Testis (tissue), 3 donors: ENCODE measurements around the gene FCMR. TPM values are rescaled to one million over a fixed set of nuclear protein-coding genes. Genes with fewer than 3 reads are reported as not detected.

Experiments used
- DNase-seq: peaks from one replicate; pipeline ENCODE4 v3.0.0-alpha.2; 2019
- H3K27ac ChIP-seq, 2 donors: fragments of 200-600 bp; sonication (generic); one replicate each; pipeline ENCODE4 v1.5.1; 2019
- H3K27me3 ChIP-seq: fragments of 200-600 bp; sonication (generic); one replicate; pipeline ENCODE4 v1.5.1; 2019
- H3K36me3 ChIP-seq: fragments of 200-600 bp; sonication (generic); one replicate; pipeline ENCODE4 v1.5.1; 2017; ENCODE audit warnings: low read depth; ENCODE audit errors: missing control alignments
- H3K4me1 ChIP-seq: fragments of 200-600 bp; sonication (generic); one replicate; pipeline ENCODE4 v1.5.1; 2019
- H3K4me3 ChIP-seq, 2 donors: fragments of 200-600 bp; sonication (generic); one replicate each; pipeline ENCODE4 v1.5.1; 2017 to 2019
- H3K9me3 ChIP-seq: fragments of 200-600 bp; sonication (generic); one replicate; pipeline ENCODE4 v1.5.1; 2017
- POLR2A ChIP-seq: fragments of 450-650 bp; IDR thresholded peaks from one replicate; pipeline ENCODE4 v1.6.1; 2017; ENCODE audit warnings: antibody characterized with exemption, mild to moderate bottlenecking, moderate library complexity
- WGBS, 2 donors: methylation state at CpG; one replicate each; pipeline ENCODE4 v1.1.5; 2018; 5-methylcytosine and 5-hydroxymethylcytosine counted together
- intact Hi-C: fragments of 100-400 bp; cut with DNase I; formaldehyde crosslinking; loops from one replicate; pipeline ENCODE4 v1.15.1; 2023; ENCODE audit warnings: low total_unique reads
- polyA plus RNA-seq: library from polyadenylated mRNA; stranded (reverse); fragments of 350-450 nt; fragmentation: Illumina TruSeq; extraction: RNeasy Lipid Tissue Mini Kit (QIAGEN cat#74804); gene quantifications from one replicate; pipeline ENCODE4 v1.2.3, GENCODE V29; 2014; ENCODE audit warnings: low read depth, low replicate concordance; ENCODE audit not compliant: insufficient read depth
- total RNA-seq, 2 donors: library from RNA; depleted of rRNA; stranded (reverse); fragments of >200 nt; gene quantifications; one replicate each; pipeline ENCODE4 v1.2.3, GENCODE V29; 2016
- TF ChIP-seq, protein P1 (sequence below), 3 experiments: fragments of 450-650 bp in 2 of 3; fragments of 200-600 bp in 1 of 3; sonication (generic) in 1 of 3; IDR thresholded peaks; one replicate each; pipeline ENCODE4 v1.5.1; 2016 to 2019; ENCODE audit warnings: antibody characterized with exemption in 3 of 3, mild to moderate bottlenecking in 2 of 3, moderate library complexity in 1 of 3

Gene FCMR
- total and polyA plus RNA-seq, 3 donors from 2014 or later: 1.1 to 5.3 (median 1.3) TPM

DNA sequence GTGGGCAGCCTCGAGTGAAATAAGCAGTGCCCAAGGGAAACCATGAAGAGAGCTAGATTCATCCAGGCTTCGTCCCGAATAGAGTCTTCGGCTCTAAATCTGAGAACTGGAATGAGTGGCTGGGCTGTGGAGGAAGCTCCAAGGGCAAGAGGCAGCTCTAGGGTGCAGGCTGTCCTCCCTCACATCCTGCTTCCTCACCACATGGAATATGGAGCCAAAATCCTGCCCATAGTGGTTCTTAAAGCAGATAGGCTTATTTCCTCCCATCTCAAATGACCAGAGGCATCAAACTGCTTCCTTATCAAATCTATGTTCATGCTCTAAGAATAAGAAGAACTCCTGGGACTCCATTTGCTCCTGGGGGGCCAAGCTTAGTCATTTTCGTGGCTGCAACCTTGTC, 22.0 kb downstream of the FCMR start:
- no peak for TF ChIP-seq POLR2A
- TF ChIP-seq, protein P1, sequence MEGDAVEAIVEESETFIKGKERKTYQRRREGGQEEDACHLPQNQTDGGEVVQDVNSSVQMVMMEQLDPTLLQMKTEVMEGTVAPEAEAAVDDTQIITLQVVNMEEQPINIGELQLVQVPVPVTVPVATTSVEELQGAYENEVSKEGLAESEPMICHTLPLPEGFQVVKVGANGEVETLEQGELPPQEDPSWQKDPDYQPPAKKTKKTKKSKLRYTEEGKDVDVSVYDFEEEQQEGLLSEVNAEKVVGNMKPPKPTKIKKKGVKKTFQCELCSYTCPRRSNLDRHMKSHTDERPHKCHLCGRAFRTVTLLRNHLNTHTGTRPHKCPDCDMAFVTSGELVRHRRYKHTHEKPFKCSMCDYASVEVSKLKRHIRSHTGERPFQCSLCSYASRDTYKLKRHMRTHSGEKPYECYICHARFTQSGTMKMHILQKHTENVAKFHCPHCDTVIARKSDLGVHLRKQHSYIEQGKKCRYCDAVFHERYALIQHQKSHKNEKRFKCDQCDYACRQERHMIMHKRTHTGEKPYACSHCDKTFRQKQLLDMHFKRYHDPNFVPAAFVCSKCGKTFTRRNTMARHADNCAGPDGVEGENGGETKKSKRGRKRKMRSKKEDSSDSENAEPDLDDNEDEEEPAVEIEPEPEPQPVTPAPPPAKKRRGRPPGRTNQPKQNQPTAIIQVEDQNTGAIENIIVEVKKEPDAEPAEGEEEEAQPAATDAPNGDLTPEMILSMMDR (IDR thresholded peaks at IDR 0.05): no peak
- no peaks in the 10 kb centered on the region for H3K36me3 ChIP-seq
- H3K27me3 ChIP-seq: no peaks in the 10 kb centered on the region
- intact Hi-C loops: no loop called here
- H3K27ac ChIP-seq: no peak overlapping the region
- H3K4me3 ChIP-seq: no peak overlapping the region
- H3K4me1 ChIP-seq: no peaks in the 10 kb centered on the region
- H3K9me3 ChIP-seq: no peaks in the 10 kb centered on the region
- 60 to 65% methylated on average over 5 of the region's 5 CpGs for WGBS, 2 donors
- no peak for DNase-seq

DNA sequence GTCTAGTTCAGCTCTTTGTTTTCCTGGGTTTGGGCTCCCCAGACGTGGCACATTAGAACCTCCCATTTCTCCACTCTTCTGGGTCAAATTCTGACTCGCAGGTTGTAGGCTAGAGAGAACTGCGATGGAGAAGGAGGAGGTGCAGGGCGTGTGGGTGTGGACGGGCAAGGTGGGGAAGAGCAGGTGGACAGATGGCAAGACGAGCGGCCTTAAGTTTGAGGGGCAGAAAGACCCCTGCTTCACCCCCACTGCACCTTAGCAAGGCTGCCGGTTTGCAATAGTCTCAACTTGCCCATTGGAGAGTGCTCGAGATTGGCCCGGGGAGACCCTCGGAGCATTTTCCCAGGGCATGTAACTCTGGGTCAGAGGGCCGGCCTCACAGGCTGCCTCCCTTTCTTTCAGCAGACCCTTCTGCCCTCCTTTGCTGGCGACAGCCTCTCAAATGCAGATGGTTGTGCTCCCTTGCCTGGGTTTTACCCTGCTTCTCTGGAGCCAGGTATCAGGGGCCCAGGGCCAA, 22.8 kb downstream of the FCMR start:
- H3K4me3 ChIP-seq: no peak overlapping the region
- H3K9me3 ChIP-seq: no peaks in the 10 kb centered on the region
- intact Hi-C loops: no loop called here
- TF ChIP-seq, protein P1 (IDR thresholded peaks at IDR 0.05): no peak
- no peak for TF ChIP-seq POLR2A
- H3K36me3 ChIP-seq: no peaks in the 10 kb centered on the region
- no peaks in the 10 kb centered on the region for H3K4me1 ChIP-seq
- no peak overlapping the region for H3K27ac ChIP-seq
- WGBS, 2 donors: 82 to 93% methylated on average over 12 to 13 of the region's 13 CpGs
- H3K27me3 ChIP-seq: no peaks in the 10 kb centered on the region
- DNase-seq: no peak

DNA sequence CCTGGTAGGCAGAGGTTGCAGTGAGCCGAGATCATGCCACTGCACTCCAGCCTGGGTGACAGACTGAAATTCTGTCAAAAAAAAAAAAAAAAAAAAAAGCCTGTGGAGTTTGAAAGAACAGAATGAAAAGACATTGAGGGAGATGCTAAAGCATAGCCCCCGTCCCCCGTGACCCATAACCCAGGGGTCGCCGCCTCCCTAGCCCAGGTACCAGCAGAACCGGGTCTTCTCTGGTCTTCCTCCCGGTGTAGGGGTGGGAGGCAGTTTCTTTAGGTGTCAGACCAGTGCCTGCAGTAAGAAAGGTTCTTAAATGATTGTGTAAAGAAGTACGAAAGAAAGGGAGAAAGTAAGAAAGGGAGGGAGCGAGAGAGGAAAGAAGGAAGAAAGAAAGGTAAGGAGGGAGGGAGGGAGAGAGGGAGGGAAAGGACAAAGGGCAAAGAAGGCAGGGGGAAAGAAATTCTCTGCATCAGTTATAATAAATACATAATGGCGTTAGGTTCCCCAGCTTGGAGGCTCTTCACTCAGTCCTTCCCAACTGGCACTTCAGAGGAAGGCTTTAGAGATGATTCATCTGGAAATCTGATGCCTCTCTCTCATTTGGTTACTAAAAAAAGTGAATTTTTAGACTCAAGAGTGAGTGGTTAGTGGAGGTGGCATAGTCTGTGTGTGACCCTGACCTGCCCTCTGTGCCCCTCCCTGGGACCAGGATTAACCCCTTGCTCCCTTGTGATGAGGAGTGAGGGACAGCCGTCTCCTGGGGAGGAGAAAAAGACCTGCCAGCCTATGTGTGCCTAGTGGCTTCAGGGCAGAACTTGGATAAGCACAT, 23.4 kb downstream of the FCMR start:
- Histone ChIP-seq H3K9me3 (no peaks in the 10 kb centered on the region), H3K27me3 (no peaks in the 10 kb centered on the region), H3K4me1 (no peaks in the 10 kb centered on the region), H3K36me3 (no peaks in the 10 kb centered on the region), H3K4me3 (no peak overlapping the region), H3K27ac (no peak overlapping the region)
- no peak for DNase-seq
- 80% methylated on average over 10 to 11 of the region's 11 CpGs for WGBS, 2 donors
- TF ChIP-seq, protein P1 (IDR thresholded peaks at IDR 0.05): no peak
- TF ChIP-seq POLR2A: no peak
- intact Hi-C loops: no loop called here

DNA sequence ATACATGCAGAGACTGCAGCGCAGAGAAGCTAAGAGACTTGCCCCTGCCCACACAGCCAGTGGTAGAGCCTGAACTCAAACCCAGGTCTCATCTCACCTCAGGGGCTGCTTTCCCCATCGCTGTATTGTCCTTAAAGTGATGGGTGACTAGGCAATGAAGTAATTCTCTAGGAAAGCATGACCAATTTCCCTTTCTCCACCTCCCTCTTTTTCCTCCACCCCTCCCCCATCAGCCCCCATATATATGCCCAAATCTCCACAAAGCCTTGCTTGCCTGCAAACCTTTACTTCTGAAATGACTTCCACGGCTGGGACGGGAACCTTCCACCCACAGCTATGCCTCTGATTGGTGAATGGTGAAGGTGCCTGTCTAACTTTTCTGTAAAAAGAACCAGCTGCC, 24.6 kb downstream of the FCMR start, which contains the start of gene IL24:
TSS of gene IL24 (plus strand) at position 269 of the 400 bp plus-strand sequence. CDS start 390 bp downstream, outside the sequence.
- no peaks in the 10 kb centered on the region for H3K9me3 ChIP-seq
- intact Hi-C loops: no loop called here
- DNase-seq: no peak
- H3K36me3 ChIP-seq: no peaks in the 10 kb centered on the region
- H3K4me1 ChIP-seq: no peaks in the 10 kb centered on the region
- no peaks in the 10 kb centered on the region for H3K27me3 ChIP-seq
- H3K4me3 ChIP-seq: no peak within 1 kb of the TSS
- WGBS, 2 donors: 87 to 98% methylated on average over 4 of the region's 4 CpGs
- TF ChIP-seq, protein P1 (IDR thresholded peaks at IDR 0.05): no peak
- TF ChIP-seq POLR2A: no peak
- no peak within 1 kb of the TSS for H3K27ac ChIP-seq
